Pancreas (tissue), 10 donors: ENCODE measurements around the gene PNMA6E. TPM values are rescaled to one million over a fixed set of nuclear protein-coding genes. Genes with fewer than 3 reads are reported as not detected.

ENCODE experiments used
- ATAC-seq, 4 donors: fragments of 200-7000 bp; cut with Tn5 transposase; one replicate each; pipeline versions ENCODE4 v1.8.0 to v1.9.1; 2020; ENCODE audit warnings: mild to moderate bottlenecking in 4 of 4, moderate library complexity in 4 of 4
- DNase-seq, 6 donors: peaks; one replicate each; pipeline ENCODE4 v3.0.0-alpha.2; 2020
- FAIRE-seq: peaks from 2 replicates; lab custom pipeline; 2012; peaks lifted over from hg19 to GRCh38; lab: Jason Lieb, UNC
- H3K27ac ChIP-seq, 4 donors: fragments of 200-600 bp; sonication (generic); 1 replicate in 3 of 4; 2 replicates in 1 of 4; pipeline versions ENCODE4 v1.5.0 to v1.8.0; 2020
- H3K27me3 ChIP-seq, 4 donors: fragments of 200-600 bp; one replicate each; pipeline ENCODE4 v1.8.0; 2021
- H3K36me3 ChIP-seq, 3 donors: fragments of 200-600 bp; sonication (generic) in 1 of 3; one replicate each; pipeline versions ENCODE4 v1.5.0 to v1.8.0; 2020 to 2021
- H3K4me1 ChIP-seq, 3 donors: fragments of 200-600 bp; one replicate each; pipeline ENCODE4 v1.8.0; 2021
- H3K4me3 ChIP-seq, 4 donors: fragments of 200-600 bp; sonication (generic) in 2 of 4; one replicate each; pipeline versions ENCODE4 v1.5.0 to v1.8.0; 2020 to 2021
- H3K9me3 ChIP-seq, 4 donors: fragments of 200-600 bp; one replicate each; pipeline ENCODE4 v1.8.0; 2021
- CTCF ChIP-seq, 4 donors: fragments of 200-600 bp; sonication (generic) in 3 of 4; IDR thresholded peaks; one replicate each; pipeline versions ENCODE4 v1.5.0 to v1.8.0; 2021; ENCODE audit warnings: antibody characterized with exemption in 4 of 4
- WGBS, 2 donors: extraction: QIAGEN DNeasy Blood & Tissue Kit; methylation state at CpG; one replicate each; pipeline ENCODE4 v1.1.7; 2013; 5-methylcytosine and 5-hydroxymethylcytosine counted together
- intact Hi-C, 3 donors: fragments of 100-400 bp; cut with DNase I; formaldehyde crosslinking; loops; one replicate each; pipeline versions ENCODE4 v1.11.1 to v1.14.2; 2022
- polyA plus RNA-seq, 2 donors: library from polyadenylated mRNA; stranded (reverse); fragments of 200-250 nt; gene quantifications; one replicate each; pipeline ENCODE4 v1.2.3, GENCODE V29; 2013
- total RNA-seq, 6 donors: library from RNA; stranded (reverse); fragmentation: NEBNext Ultra II Directional in 4 of 6; extraction: Animal tissue kit (Norgen Biotek cat#: 25700) in 4 of 6; gene quantifications; one replicate each; pipeline versions ENCODE4 v1.2.1 to v1.2.4, GENCODE V29; 2021 to 2023
- donor health status: healthy with polysubstance abuse.
- donor health status: DM: no; HTN: no; CAD: no; lungs with moderate emphysema.
- donor health status: DM: no; HTN: no; CAD: no.
- donor health status: control.
- donor health status: control.
- donor health status: Bipolar disorder and iron deficiency.
- donor health status: DM: yes; HTN: yes; CAD: no.
- donor health status: DM: no; HTN: no; CAD: no.
- donor health status: DM: no; HTN: no; CAD: no.
- donor health status: DM: yes; HTN: yes; CAD: no.

PNMA6E gene
- total and polyA plus RNA-seq, 8 donors: not detected

- no peaks in the 10 kb centered on the region for H3K4me1 ChIP-seq
- DNase-seq (no peak), ATAC-seq (peak in 1 of 4 donors; percentile 68), FAIRE-seq (no peak)
- intact Hi-C loops: no loop called here
- H3K36me3 ChIP-seq: no peaks in the 10 kb centered on the region
- H3K27ac ChIP-seq: no peak overlapping the region
- no peak overlapping the region for H3K4me3 ChIP-seq
- WGBS, 2 donors: 35 to 61% methylated on average over 2 of the region's 2 CpGs
- no peak for TF ChIP-seq CTCF (IDR thresholded peaks at IDR 0.05)
- no peaks in the 10 kb centered on the region for H3K9me3 ChIP-seq
- H3K27me3 ChIP-seq: peaks cover 0 to 6% (median 0%) of the 10 kb centered on the region in 4 donors
Measured at GRCh38 chrX:153361781-153362397, 39.3 kb downstream of the PNMA6E start.

DNA sequence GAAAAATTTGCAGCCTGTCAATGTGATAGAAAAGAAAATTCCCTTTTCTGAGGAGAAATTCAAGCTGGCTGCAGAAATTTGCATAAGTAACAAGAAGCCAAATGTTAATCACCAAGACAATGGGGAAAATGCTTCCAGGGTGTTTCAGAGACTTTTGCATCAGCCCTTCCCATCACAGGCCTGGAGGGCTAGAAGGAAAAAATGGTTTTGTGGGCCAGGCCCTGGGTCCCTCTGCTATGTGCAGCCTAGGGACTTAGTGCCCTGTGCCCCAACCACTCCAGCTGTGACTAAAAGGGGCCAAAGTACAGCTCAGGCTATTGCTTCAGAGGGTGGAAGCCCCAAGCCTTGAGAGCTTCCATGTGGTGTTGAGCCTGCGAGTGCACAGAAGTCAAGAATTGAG is 43.3 kb downstream of the PNMA6E start:
- no peak overlapping the region for H3K27ac ChIP-seq
- FAIRE-seq (no peak), DNase-seq (no peak), ATAC-seq (no peak)
- H3K4me1 ChIP-seq: no peaks in the 10 kb centered on the region
- no peaks in the 10 kb centered on the region for H3K27me3 ChIP-seq
- TF ChIP-seq CTCF (IDR thresholded peaks at IDR 0.05): no peak
- H3K36me3 ChIP-seq: no peaks in the 10 kb centered on the region
- whole genome bisulfite sequencing, 2 donors: 80 to 96% methylated on average over 1 of the region's 1 CpG
- intact Hi-C loops: no loop called here
- H3K4me3 ChIP-seq: no peak overlapping the region
- no peaks in the 10 kb centered on the region for H3K9me3 ChIP-seq

DNA sequence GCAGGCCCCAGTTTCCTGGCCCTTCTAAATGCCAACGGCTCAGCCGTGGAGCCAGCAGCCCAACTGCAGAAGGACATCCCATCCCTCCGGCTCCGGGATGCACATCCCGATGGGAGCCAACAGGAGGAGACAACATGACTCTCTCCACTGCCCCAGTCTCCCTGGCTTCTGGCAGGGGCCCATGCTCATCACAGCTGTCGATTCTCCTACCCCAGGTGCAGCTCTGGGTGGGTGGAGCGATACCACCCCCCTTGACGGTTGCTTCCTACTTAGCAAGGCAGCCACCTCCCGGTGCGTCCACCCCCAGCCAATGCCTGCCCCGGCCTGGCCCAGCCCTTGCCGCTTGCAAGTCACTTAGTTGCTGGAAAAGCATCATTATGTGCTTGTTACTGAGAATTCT is 47.7 kb downstream of the PNMA6E start:
- FAIRE-seq: no peak
- H3K4me1 ChIP-seq: no peaks in the 10 kb centered on the region
- intact Hi-C loops: no loop called here
- H3K36me3 ChIP-seq: no peaks in the 10 kb centered on the region
- no peak for ATAC-seq
- H3K9me3 ChIP-seq: no peaks in the 10 kb centered on the region
- no peak for TF ChIP-seq CTCF (IDR thresholded peaks at IDR 0.05)
- DNase-seq: no peak
- no peak overlapping the region for H3K4me3 ChIP-seq
- H3K27me3 ChIP-seq: no peaks in the 10 kb centered on the region
- 62 to 77% methylated on average over 11 to 12 of the region's 12 CpGs for WGBS, 2 donors
- H3K27ac ChIP-seq: no peak overlapping the region

GRCh38 chrX:153352858-153353257 is 48.3 kb downstream of the PNMA6E start:
- FAIRE-seq (no peak), DNase-seq (no peak), ATAC-seq (no peak)
- 60 to 80% methylated on average over 3 of the region's 3 CpGs for whole genome bisulfite sequencing, 2 donors
- intact Hi-C loops: no loop called here
- Histone ChIP-seq H3K9me3 (no peaks in the 10 kb centered on the region), H3K27me3 (no peaks in the 10 kb centered on the region), H3K4me1 (no peaks in the 10 kb centered on the region), H3K4me3 (no peak overlapping the region), H3K36me3 (no peaks in the 10 kb centered on the region), H3K27ac (no peak overlapping the region)
- no peak for TF ChIP-seq CTCF (IDR thresholded peaks at IDR 0.05)

- H3K27me3 ChIP-seq: no peaks in the 10 kb centered on the region
- no peak overlapping the region for H3K4me3 ChIP-seq
- H3K27ac ChIP-seq: no peak overlapping the region
- intact Hi-C loops: no loop called here
- no peak for TF ChIP-seq CTCF (IDR thresholded peaks at IDR 0.05)
- peaks cover 0 to 5% (median 0%) of the 10 kb centered on the region in 3 donors for H3K36me3 ChIP-seq
- 78 to 86% methylated on average over 8 of the region's 8 CpGs for WGBS, 2 donors
- H3K9me3 ChIP-seq: no peaks in the 10 kb centered on the region
- DNase-seq (no peak), ATAC-seq (no peak), FAIRE-seq (no peak)
- no peaks in the 10 kb centered on the region for H3K4me1 ChIP-seq
Measured at GRCh38 chrX:153351981-153352380, 49.2 kb downstream of the PNMA6E start.
